Epithelial cell of umbilical artery (primary cell): Measurements from ENCODE around the gene SHKBP1. TPM values are rescaled to one million over a fixed set of nuclear protein-coding genes. Genes with fewer than 3 reads are reported as not detected.

Source experiments
- total RNA-seq: library from RNA; depleted of rRNA; stranded (reverse); fragments of >200 nt; gene quantifications from 2 replicates; pipeline ENCODE4 v1.2.3, GENCODE V29; 2014

The SHKBP1 gene, protein sequence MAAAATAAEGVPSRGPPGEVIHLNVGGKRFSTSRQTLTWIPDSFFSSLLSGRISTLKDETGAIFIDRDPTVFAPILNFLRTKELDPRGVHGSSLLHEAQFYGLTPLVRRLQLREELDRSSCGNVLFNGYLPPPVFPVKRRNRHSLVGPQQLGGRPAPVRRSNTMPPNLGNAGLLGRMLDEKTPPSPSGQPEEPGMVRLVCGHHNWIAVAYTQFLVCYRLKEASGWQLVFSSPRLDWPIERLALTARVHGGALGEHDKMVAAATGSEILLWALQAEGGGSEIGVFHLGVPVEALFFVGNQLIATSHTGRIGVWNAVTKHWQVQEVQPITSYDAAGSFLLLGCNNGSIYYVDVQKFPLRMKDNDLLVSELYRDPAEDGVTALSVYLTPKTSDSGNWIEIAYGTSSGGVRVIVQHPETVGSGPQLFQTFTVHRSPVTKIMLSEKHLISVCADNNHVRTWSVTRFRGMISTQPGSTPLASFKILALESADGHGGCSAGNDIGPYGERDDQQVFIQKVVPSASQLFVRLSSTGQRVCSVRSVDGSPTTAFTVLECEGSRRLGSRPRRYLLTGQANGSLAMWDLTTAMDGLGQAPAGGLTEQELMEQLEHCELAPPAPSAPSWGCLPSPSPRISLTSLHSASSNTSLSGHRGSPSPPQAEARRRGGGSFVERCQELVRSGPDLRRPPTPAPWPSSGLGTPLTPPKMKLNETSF
- 23.1 and 34.7 TPM in 2 replicates for total RNA-seq

DNA sequence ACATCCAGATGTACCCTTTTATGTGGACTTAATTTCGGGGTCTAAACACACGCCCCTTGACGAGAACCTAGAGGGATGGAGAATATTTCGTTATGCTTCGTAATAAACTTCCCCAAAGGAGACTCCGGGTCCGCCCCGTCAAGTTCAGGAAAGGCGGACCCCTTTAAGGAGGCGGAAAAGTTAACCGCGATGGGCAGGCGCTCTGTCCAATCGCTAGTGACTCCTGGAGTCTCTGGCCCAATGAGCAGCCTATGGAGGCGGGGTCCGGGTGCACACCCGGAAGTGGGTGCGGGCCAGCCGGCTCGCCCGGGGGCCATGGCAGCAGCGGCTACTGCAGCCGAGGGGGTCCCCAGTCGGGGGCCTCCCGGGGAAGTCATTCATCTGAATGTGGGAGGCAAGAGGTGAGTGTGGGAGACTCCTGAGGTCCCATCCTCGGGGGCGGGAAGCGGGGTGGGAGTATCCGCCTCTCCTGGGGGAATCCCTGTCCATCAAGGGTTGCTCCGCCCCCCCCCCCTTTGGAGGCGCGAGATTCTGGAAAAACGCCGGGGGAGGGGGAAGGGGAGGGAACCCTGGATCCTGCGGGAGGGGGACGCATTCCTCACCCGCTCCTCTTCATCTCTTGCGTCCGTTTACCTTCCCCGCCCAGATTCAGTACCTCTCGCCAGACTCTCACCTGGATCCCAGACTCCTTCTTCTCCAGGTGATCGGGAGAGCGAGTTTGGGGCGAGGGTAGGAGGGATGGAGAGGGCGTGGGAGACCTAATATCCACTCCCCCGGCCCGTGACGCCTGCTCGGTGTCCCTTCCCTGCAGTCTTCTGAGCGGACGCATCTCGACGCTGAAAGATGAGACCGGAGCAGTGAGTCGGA is at the start of gene SHKBP1:
TSS of gene SHKBP1 (plus strand) at position 289 of the 867 bp plus-strand sequence. CDS start at position 316, 27 bp downstream.

DNA sequence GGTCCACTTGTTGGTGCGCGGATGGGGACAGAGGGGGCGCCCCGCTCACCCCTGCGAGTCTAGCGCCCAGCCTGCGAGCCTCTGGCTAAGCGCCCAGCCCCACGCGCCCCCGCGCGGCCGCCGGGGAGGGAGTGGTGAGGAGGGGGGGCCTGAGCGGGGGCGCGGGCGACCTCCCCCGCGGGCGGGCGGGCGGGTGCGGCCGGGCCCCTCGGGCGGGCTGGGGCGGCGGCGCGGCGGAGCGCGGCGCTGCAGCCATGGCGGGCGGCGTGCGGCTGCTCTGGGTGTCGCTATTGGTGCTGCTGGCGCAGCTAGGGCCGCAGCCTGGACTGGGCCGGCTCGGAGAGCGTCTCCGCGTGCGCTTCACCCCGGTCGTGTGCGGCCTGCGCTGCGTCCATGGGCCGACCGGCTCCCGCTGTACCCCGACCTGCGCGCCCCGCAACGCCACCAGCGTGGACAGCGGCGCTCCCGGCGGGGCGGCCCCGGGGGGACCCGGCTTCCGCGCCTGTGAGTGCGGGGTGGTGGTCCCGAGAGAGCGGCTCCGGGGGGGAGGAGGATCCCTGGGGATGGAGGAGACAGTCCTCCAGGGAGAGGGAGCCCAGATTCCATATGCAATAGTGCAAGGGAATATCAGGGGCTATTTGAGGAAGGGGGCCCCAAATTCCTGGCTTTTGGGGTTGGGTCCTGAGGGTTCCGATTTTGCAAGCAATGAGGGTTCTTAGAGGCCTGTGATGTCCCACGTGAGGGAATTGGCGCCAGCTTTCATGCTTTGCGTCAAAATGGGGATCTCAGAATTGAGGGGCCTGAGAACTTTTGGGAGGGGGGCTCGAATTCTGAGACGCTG is 24.7 kb downstream of the SHKBP1 start, which contains the start of gene LTBP4:
TSS of gene LTBP4 (plus strand) at position 236 of the 841 bp plus-strand sequence. CDS start at position 255, 19 bp downstream.

Other genes with a start within 250 kb of the SHKBP1 start
- 4.4 and 5.2 TPM in 2 replicates for gene C19orf47, start 228.5 kb upstream of the SHKBP1 start, total RNA-seq
- 97.4 and 136 TPM in 2 replicates for gene PLD3, start 228.2 kb upstream of the SHKBP1 start, total RNA-seq
- under 0.01 TPM in 1 of 2 replicates, not detected in the other for gene HIPK4, start 186.7 kb upstream of the SHKBP1 start, total RNA-seq
- 0.65 and 1.1 TPM in 2 replicates for gene PRX, start 163.5 kb upstream of the SHKBP1 start, total RNA-seq
- 22.8 and 31.5 TPM in 2 replicates for gene SERTAD1, start 150.9 kb upstream of the SHKBP1 start, total RNA-seq
- gene SERTAD3, start 132.5 kb upstream of the SHKBP1 start, total RNA-seq: 19.8 and 23.7 TPM in 2 replicates
- gene BLVRB, start 111.1 kb upstream of the SHKBP1 start, total RNA-seq: 59.1 and 67.9 TPM in 2 replicates
- gene SPTBN4, start 109.9 kb upstream of the SHKBP1 start, total RNA-seq: under 0.01 TPM in 1 of 2 replicates, not detected in the other
- gene LTBP4, start 24.5 kb downstream of the SHKBP1 start, total RNA-seq: 8.2 and 19.2 TPM in 2 replicates
- 12.6 and 19.2 TPM in 2 replicates for gene NUMBL, start 113.8 kb downstream of the SHKBP1 start, total RNA-seq
- 23.4 and 24.7 TPM in 2 replicates for gene COQ8B, start 140.0 kb downstream of the SHKBP1 start, total RNA-seq
- 14.6 and 18.7 TPM in 2 replicates for gene ITPKC, start 140.2 kb downstream of the SHKBP1 start, total RNA-seq
- under 0.01 and 0.65 TPM in 2 replicates for gene ACTMAP, start 173.6 kb downstream of the SHKBP1 start, total RNA-seq
- 18.8 and 21.3 TPM in 2 replicates for gene SNRPA, start 174.3 kb downstream of the SHKBP1 start, total RNA-seq
- gene MIA, start 198.6 kb downstream of the SHKBP1 start, total RNA-seq: not detected in 2 replicates
- 11.4 and 11.6 TPM in 2 replicates for gene RAB4B, start 201.4 kb downstream of the SHKBP1 start, total RNA-seq
- gene EGLN2, start 222.3 kb downstream of the SHKBP1 start, total RNA-seq: 91.5 and 94.8 TPM in 2 replicates